Sciatic nerve (tissue), 2 donors: ENCODE measurements around the gene WDR49. TPM values are rescaled to one million over a fixed set of nuclear protein-coding genes. Genes with fewer than 3 reads are reported as not detected.

Source experiments
- ATAC-seq: fragments of 200-7000 bp; cut with Tn5 transposase; one replicate; pipeline ENCODE4 v1.9.1; 2020; ENCODE audit warnings: mild to moderate bottlenecking, moderate library complexity
- DNase-seq: peaks from one replicate; pipeline ENCODE4 v3.0.0-alpha.2; 2020; ENCODE audit warnings: low spot score
- intact Hi-C: fragments of 100-400 bp; cut with DNase I; formaldehyde crosslinking; loops from one replicate; pipeline ENCODE4 v1.14.2; 2022
- total RNA-seq: library from RNA; stranded (reverse); fragmentation: NEBNext Ultra II Directional; extraction: Animal tissue kit (Norgen Biotek cat#: 25700); gene quantifications from one replicate; pipeline ENCODE4 v1.2.1, GENCODE V29; 2021
- donor health status: DM: no; HTN: no; CAD: no.
- donor health status: DM: no; HTN: no; CAD: no.

WDR49 gene
- total RNA-seq, 1 donor from 2014 or later, result 1.3 TPM

DNA sequence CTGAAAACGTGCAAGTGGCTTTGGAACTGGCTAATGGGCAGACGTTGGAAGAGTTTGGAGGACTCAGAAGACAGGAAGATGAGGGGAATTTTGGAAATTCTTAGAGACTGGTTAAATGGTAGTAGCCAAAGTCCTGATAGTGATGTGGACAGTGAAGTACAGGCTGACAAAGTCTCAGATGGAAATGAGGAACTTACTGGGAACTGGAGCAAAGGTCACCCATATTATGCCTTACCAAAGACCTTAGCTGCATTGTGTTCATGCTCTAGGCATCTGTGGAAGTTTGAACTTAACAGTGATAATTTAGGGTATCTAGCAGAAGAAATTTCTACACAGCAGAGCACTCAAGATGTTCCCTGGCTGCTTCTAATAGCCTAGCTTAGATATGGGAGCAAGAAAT lies 151.3 kb downstream of the WDR49 start:
- ATAC-seq, result no peak
- intact Hi-C loops, result loop anchor here (1.0 kb wide), 1 partner anchor 35 kb away; no protein-coding TSS in a partner anchor

GRCh38 chr3:167501941-167502340 lies 151.8 kb downstream of the WDR49 start:
- no peak for ATAC-seq

More for the DNA sequence above, 151.3 kb downstream of the WDR49 start:
- no peak for DNase-seq

GRCh38 chr3:167497903-167498302 lies 155.8 kb downstream of the WDR49 start:
- intact Hi-C loops, result no loop called here
- ATAC-seq, result no peak

More at GRCh38 chr3:167501941-167502340, 151.8 kb downstream of the WDR49 start:
- no peak for DNase-seq
- intact Hi-C loops, result loop anchor here (1.0 kb wide), 1 partner anchor 35 kb away; no protein-coding TSS in a partner anchor

GRCh38 chr3:167493244-167493643 lies 160.5 kb downstream of the WDR49 start:
- DNase-seq (no peak), ATAC-seq (no peak)
- intact Hi-C loops, result no loop called here

More at GRCh38 chr3:167497903-167498302, 155.8 kb downstream of the WDR49 start:
- no peak for DNase-seq

DNA sequence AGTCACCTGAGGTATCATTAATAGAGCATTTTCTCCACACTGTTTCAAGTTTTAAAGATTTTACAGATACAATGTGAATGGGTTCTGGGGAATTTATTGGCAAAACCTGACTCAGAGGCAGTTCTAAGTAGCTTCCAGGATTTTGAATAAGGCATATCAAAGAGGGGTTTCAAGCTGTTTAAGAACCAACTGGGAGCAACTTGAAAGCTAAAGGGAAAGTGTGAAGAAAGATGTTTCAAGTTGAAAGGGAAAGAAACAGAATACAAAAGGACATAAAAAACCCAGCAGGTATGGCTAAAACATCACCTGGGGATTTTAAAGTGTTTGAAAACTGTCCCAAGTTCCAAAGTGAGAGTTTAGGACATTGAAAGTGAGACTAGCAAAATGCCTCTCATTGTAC lies 162.1 kb downstream of the WDR49 start:
- ATAC-seq (no peak), DNase-seq (no peak)
- intact Hi-C loops, result no loop called here

DNA sequence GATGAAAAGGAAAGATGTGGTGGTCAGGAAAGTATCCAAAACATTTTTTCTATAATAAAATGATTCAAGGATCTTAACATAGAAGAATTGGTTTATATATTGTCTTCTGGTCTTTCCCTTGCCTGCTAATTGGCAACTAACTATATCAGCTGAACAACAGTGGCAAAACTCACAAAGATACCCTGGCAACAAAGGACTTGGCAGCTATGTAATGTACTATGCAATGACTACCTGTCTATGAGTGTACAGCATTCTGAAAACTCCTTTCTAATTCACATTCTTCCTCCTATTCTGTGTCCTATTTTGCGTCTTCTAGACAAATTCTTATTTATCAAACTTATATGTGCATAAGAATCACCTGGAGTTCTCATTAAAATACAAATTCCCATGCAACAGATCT lies 164.2 kb downstream of the WDR49 start:
- intact Hi-C loops, result no loop called here
- DNase-seq (no peak), ATAC-seq (no peak)

- ATAC-seq (no peak), DNase-seq (no peak)
- intact Hi-C loops, result no loop called here
Observed at GRCh38 chr3:167487556-167487955, 166.2 kb downstream of the WDR49 start.

GRCh38 chr3:167484551-167484950 lies 169.2 kb downstream of the WDR49 start:
- intact Hi-C loops, result no loop called here
- ATAC-seq (no peak), DNase-seq (no peak)

- no peak for DNase-seq
- intact Hi-C loops, result no loop called here
- no peak for ATAC-seq
Observed at GRCh38 chr3:167483708-167484475, 169.8 kb downstream of the WDR49 start.

DNA sequence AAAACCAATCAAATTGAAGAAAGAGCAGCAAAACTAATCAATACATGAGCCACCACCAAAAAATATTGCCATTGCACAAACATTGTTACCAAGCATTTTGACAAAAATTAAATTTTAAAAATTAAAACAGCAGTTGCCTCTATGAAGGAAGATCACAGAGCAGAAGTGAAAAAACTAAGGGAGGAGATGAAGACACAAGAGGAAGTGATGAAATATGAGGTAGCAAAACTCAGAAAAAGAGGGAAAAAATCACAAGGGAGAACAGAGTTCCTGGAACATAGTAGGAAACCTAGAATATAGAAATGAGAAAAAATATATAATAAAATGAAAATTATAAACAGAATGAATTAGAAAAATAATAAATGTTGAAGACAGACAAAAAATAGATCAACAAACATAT lies 172.6 kb downstream of the WDR49 start:
- no peak for DNase-seq
- intact Hi-C loops, result no loop called here
- no peak for ATAC-seq

DNA sequence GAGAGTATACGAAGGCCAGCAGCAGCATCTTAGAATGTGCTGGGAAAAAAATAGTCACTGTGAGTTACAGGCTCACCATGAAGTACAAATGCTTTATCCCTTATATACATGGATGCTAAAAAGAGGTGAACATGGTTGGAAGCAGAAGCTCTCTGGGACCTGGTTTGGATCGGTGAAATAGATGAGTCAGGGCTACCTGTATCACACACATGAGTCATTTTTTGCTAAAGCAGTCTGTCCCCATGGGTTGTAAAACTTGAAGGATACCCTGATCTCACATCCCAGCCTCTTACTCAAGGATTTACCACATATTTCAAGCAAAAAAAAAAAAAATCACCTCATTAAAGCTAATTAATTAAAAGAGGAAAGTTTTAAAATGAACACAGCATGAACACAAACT lies 173.0 kb downstream of the WDR49 start:
- intact Hi-C loops, result no loop called here
- ATAC-seq, result no peak
- DNase-seq, result no peak

- ATAC-seq, result no peak
- intact Hi-C loops, result no loop called here
- no peak for DNase-seq
Observed at GRCh38 chr3:167473863-167474262, 179.9 kb downstream of the WDR49 start, which contains the start of gene SERPINI2. SERPINI2 (minus strand) TSS chr3:167474042; CDS start chr3:167471834, 2,208 bp downstream.

- no peak for DNase-seq
- ATAC-seq, result no peak
- intact Hi-C loops, result no loop called here
Observed at GRCh38 chr3:167469381-167469780, 184.4 kb downstream of the WDR49 start.

- DNase-seq (no peak), ATAC-seq (no peak)
- intact Hi-C loops, result loop anchor here (1.0 kb wide), 1 partner anchor 34 kb away; no protein-coding TSS in a partner anchor
Observed at GRCh38 chr3:167467848-167468611, 185.7 kb downstream of the WDR49 start.

- ATAC-seq (no peak), DNase-seq (no peak)
- intact Hi-C loops, result loop anchor here (1.0 kb wide), 1 partner anchor 35 kb away; no protein-coding TSS in a partner anchor
Observed at GRCh38 chr3:167466966-167467365, 186.8 kb downstream of the WDR49 start.

DNA sequence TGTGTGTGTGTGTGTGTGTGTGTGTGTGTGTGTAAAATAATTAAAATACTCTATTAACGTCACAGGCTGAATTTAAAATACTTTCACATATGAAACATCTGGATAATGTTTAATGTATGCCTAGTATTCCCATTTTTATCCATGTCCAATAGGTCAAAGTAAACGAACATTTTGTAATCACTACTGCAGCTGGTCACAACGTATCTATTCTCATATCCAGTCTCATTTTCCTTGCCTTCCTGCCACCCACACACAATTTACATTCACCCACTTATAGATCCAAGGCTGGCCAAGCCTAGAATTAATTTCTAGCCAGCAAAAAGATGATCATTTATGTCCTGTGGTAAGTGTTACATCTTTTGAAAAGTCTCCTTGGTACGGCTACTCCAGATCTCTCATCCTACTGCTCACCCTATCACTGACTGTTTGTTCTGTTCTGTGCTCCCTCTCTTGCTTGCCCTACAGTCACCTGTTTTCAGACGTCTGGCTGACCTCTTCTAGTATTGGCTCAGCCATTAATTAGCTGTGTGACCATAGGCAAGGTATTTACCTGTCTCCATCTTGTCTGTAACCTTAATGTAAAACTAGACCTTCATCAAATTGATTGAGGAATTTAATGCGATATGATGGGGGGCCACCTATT lies 197.5 kb downstream of the WDR49 start:
- intact Hi-C loops, result no loop called here
- DNase-seq (no peak), ATAC-seq (no peak)

DNA sequence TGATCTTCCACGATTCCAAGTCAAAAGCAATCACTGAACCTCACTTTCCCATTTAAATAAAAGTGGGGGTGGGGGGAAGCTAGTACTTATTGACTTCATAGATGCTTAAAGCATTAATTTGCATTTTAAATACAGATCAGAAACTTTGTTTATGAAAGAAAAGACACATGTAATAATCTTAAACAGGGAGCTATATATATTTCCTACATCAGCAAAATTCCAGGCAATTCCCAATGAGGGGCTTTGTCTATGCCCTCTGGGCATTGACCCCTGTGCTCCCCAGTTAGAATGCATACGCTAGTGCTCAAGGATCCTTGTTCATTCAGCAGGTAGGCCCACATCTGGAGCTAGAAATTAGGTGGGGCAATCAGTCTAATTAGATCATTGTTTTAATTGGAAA lies 199.9 kb downstream of the WDR49 start:
- intact Hi-C loops, result no loop called here
- ATAC-seq, result no peak
- no peak for DNase-seq

DNA sequence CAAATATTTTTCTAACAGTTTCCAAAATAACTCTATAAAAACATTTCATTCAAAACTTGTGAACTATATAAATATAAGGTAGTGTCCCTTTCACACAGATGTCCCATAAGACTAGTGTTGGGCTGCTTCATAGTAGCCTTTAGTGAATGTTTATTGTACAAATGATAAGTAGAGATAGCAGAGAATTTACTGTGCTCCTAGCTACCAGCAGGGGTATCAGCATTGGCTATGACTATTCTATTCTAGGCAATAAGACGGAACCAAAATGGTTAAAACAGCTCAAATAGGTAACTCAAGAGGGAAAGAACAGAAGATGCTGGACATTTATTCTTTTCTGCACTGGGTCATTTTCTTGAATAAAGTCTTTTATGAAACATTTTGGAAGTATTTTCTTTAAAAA lies 202.5 kb downstream of the WDR49 start:
- no peak for DNase-seq
- intact Hi-C loops, result no loop called here
- no peak for ATAC-seq

DNA sequence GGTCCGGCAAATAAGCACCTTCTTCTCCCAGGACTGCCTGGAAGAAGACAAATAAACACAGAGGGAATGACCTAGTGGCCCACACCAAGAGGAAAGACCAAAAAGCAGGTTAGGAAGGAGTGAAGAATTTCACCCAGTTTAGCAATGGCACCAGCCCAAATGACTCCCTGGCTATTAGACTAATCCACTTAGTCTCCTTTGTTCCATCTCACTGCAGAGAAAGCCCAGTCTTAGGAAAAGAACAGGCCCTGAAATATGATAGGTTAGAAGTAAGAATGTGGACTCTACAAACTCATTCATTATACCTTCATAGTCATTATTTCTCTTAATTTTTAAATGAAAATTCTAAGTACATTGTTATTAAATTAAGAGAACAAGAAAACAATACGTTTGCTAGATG lies 203.1 kb downstream of the WDR49 start:
- ATAC-seq (no peak), DNase-seq (no peak)
- intact Hi-C loops, result no loop called here

DNA sequence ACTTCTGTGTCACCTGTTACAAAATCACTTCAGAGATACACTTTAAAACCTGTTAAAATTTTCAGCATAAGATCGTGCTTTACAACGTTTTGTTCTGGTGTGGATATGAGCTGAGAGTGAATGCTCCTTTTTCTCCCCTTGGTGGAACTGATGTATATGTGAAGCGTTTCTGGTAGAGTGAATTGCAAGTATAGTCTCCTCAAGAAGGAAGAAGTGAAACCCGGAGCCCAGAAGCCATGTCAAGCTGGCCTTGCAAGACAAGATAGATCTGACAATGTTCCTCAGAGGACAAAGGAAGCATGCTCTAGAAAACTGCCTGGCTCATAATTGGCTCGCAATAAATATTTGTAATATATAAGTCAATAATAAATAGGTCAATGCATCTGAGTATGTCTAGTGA lies 203.5 kb downstream of the WDR49 start:
- intact Hi-C loops, result no loop called here
- DNase-seq, result no peak
- ATAC-seq, result no peak
